Neural cell (in vitro differentiated cells): ENCODE measurements around the gene DNAH7. TPM values are rescaled to one million over a fixed set of nuclear protein-coding genes. Genes with fewer than 3 reads are reported as not detected.

Experiments used
- H2AFZ ChIP-seq: fragments of 200-600, 300-800 bp; sonication (generic), shearing (Covaris generic); 2 replicates; pipeline ENCODE4 v1.6.0; 2014; ENCODE audit warnings: low read depth, mild to moderate bottlenecking, antibody characterized with exemption, low read length, moderate library complexity
- H3F3A ChIP-seq: fragments of 200-600 bp; shearing (Covaris generic); 2 replicates; pipeline ENCODE4 v1.6.1; 2016; ENCODE audit warnings: mild to moderate bottlenecking, moderate library complexity, mixed read lengths, antibody characterized with exemption, low read length; ENCODE audit not compliant: insufficient read depth, poor library complexity, severe bottlenecking
- H3K27ac ChIP-seq: fragments of 200-600, 300-800 bp; sonication (generic), shearing (Covaris generic); 2 replicates; pipeline ENCODE4 v1.5.1; 2014; ENCODE audit warnings: mild to moderate bottlenecking, low read length, moderate library complexity
- H3K27me3 ChIP-seq: fragments of 300-800, 200-600 bp; sonication (generic), shearing (Covaris generic); 2 replicates; pipeline ENCODE4 v1.6.0; 2014; ENCODE audit warnings: mild to moderate bottlenecking, low read depth, low read length, moderate library complexity; ENCODE audit not compliant: insufficient read depth
- H3K36me3 ChIP-seq: fragments of 300-800, 200-600 bp; sonication (generic), shearing (Covaris generic); 2 replicates; pipeline ENCODE4 v1.5.1; 2014; ENCODE audit warnings: mild to moderate bottlenecking, antibody characterized with exemption, low read length, moderate library complexity; ENCODE audit not compliant: insufficient read depth
- H3K4me2 ChIP-seq: fragments of 300-800, 200-600 bp; sonication (generic), shearing (Covaris generic); 2 replicates; pipeline ENCODE4 v1.6.0; 2014; ENCODE audit warnings: mild to moderate bottlenecking, low read length
- H3K4me3 ChIP-seq: fragments of 300-800, 200-600 bp; sonication (generic), shearing (Covaris generic); 2 replicates; pipeline ENCODE4 v1.5.1; 2014; ENCODE audit warnings: mild to moderate bottlenecking, low read length, moderate library complexity
- H3K79me2 ChIP-seq: fragments of 200-600 bp; shearing (Covaris generic); replicated peaks from 2 replicates; pipeline ENCODE4 v1.6.0; 2014; ENCODE audit warnings: mild to moderate bottlenecking, low read length, moderate library complexity; ENCODE audit not compliant: insufficient read depth
- H3K9ac ChIP-seq: fragments of 300-800, 200-600 bp; sonication (generic), shearing (Covaris generic); 2 replicates; pipeline ENCODE4 v1.6.1; 2016; ENCODE audit warnings: mild to moderate bottlenecking, low read length, mixed read lengths
- H3K9me2 ChIP-seq: fragments of 200-600 bp; shearing (Covaris generic); 2 replicates; pipeline ENCODE4 v1.6.1; 2016; ENCODE audit warnings: mild to moderate bottlenecking, low read length, mixed read lengths; ENCODE audit not compliant: insufficient read depth
- H3K9me3 ChIP-seq: fragments of 200-600, 300-800 bp; sonication (generic), shearing (Covaris generic); 2 replicates; pipeline ENCODE4 v1.6.1; 2016; ENCODE audit warnings: mild to moderate bottlenecking, mixed run types, low read length, moderate library complexity, mixed read lengths
- H4K20me1 ChIP-seq: fragments of 200-600 bp; shearing (Covaris generic); 2 replicates; pipeline ENCODE4 v1.6.1; 2016; ENCODE audit warnings: mild to moderate bottlenecking, mixed run types; ENCODE audit not compliant: insufficient read depth
- CTCF ChIP-seq: fragments of 450-650 bp; IDR thresholded peaks from 2 replicates; pipeline ENCODE4 v1.5.1; 2014; ENCODE audit warnings: antibody characterized with exemption, mild to moderate bottlenecking, moderate library complexity; ENCODE audit not compliant: poor library complexity, severe bottlenecking
- EP300 ChIP-seq: fragments of 450-650 bp; conservative IDR thresholded peaks from 2 replicates; pipeline ENCODE4 v1.6.1; 2014; ENCODE audit warnings: antibody characterized with exemption, mild to moderate bottlenecking, moderate library complexity; ENCODE audit not compliant: poor library complexity, severe bottlenecking
- EZH2 ChIP-seq: fragments of 200-600, 300-800 bp; shearing (Covaris generic), sonication (generic); IDR thresholded peaks from 2 replicates; pipeline ENCODE4 v1.6.1; 2014; ENCODE audit warnings: antibody characterized with exemption, low read length, borderline replicate concordance, mild to moderate bottlenecking; ENCODE audit not compliant: insufficient read depth, poor library complexity, severe bottlenecking
- MXI1 ChIP-seq: fragments of 450-650 bp; conservative IDR thresholded peaks from 2 replicates; pipeline ENCODE4 v1.6.1; 2014; ENCODE audit warnings: antibody characterized with exemption, mild to moderate bottlenecking; ENCODE audit not compliant: poor library complexity, severe bottlenecking
- POLR2AphosphoS5 ChIP-seq: IDR thresholded peaks from 2 replicates; pipeline ENCODE4 v1.6.1; 2012
- RAD21 ChIP-seq: fragments of 450-650 bp; conservative IDR thresholded peaks from 2 replicates; pipeline ENCODE4 v1.6.1; 2014; ENCODE audit warnings: antibody characterized with exemption, mild to moderate bottlenecking, moderate library complexity
- SMC3 ChIP-seq: fragments of 450-650 bp; conservative IDR thresholded peaks from 2 replicates; pipeline ENCODE4 v1.6.1; 2014; ENCODE audit warnings: antibody characterized with exemption, mild to moderate bottlenecking, moderate library complexity; ENCODE audit not compliant: poor library complexity
- TAF1 ChIP-seq: IDR thresholded peaks from 2 replicates; pipeline ENCODE4 v1.6.1; 2012; ENCODE audit warnings: low read depth
- polyA plus RNA-seq: library from polyadenylated mRNA; depleted of rRNA; stranded (reverse); fragments of >200 nt; gene quantifications from 2 replicates; pipeline ENCODE4 v1.2.3, GENCODE V29; 2014
- TF ChIP-seq, protein P1 (sequence below): IDR thresholded peaks from 2 replicates; pipeline ENCODE4 v1.6.1; 2012; ENCODE audit warnings: borderline replicate concordance

The DNAH7 gene
- polyA plus RNA-seq, 1 donor from 2014 or later = 0.67 TPM

GRCh38 chr2:195727106-195727505, 341.5 kb downstream of the DNAH7 start:
- no peak overlapping the region for H3K27ac ChIP-seq
- H3K9me2 ChIP-seq = no peaks in the 10 kb centered on the region
- no peaks in the 10 kb centered on the region for H3F3A ChIP-seq
- H2AFZ ChIP-seq = no peak overlapping the region
- H3K4me3 ChIP-seq = no peak overlapping the region
- H3K79me2 ChIP-seq = no peaks in the 10 kb centered on the region
- no peaks in the 10 kb centered on the region for H3K27me3 ChIP-seq
- TF ChIP-seq TAF1 = no peak
- no peak for TF ChIP-seq EZH2
- TF ChIP-seq, protein P1, sequence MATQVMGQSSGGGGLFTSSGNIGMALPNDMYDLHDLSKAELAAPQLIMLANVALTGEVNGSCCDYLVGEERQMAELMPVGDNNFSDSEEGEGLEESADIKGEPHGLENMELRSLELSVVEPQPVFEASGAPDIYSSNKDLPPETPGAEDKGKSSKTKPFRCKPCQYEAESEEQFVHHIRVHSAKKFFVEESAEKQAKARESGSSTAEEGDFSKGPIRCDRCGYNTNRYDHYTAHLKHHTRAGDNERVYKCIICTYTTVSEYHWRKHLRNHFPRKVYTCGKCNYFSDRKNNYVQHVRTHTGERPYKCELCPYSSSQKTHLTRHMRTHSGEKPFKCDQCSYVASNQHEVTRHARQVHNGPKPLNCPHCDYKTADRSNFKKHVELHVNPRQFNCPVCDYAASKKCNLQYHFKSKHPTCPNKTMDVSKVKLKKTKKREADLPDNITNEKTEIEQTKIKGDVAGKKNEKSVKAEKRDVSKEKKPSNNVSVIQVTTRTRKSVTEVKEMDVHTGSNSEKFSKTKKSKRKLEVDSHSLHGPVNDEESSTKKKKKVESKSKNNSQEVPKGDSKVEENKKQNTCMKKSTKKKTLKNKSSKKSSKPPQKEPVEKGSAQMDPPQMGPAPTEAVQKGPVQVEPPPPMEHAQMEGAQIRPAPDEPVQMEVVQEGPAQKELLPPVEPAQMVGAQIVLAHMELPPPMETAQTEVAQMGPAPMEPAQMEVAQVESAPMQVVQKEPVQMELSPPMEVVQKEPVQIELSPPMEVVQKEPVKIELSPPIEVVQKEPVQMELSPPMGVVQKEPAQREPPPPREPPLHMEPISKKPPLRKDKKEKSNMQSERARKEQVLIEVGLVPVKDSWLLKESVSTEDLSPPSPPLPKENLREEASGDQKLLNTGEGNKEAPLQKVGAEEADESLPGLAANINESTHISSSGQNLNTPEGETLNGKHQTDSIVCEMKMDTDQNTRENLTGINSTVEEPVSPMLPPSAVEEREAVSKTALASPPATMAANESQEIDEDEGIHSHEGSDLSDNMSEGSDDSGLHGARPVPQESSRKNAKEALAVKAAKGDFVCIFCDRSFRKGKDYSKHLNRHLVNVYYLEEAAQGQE = no peak
- TF ChIP-seq MXI1 = no peak
- TF ChIP-seq EP300 = no peak
- no peak for TF ChIP-seq POLR2AphosphoS5
- no peak for TF ChIP-seq CTCF
- no peaks in the 10 kb centered on the region for H3K36me3 ChIP-seq
- no peaks in the 10 kb centered on the region for H4K20me1 ChIP-seq
- no peak overlapping the region for H3K4me2 ChIP-seq
- no peak overlapping the region for H3K9ac ChIP-seq
- H3K9me3 ChIP-seq = no peaks in the 10 kb centered on the region

GRCh38 chr2:195722075-195722474, 346.6 kb downstream of the DNAH7 start:
- Histone ChIP-seq H3F3A (no peaks in the 10 kb centered on the region), H3K4me2 (no peak overlapping the region), H3K4me3 (no peak overlapping the region), H3K9me3 (no peaks in the 10 kb centered on the region), H4K20me1 (no peaks in the 10 kb centered on the region), H3K27ac (no peak overlapping the region), H2AFZ (no peak overlapping the region), H3K9ac (no peak overlapping the region), H3K79me2 (no peaks in the 10 kb centered on the region), H3K27me3 (no peaks in the 10 kb centered on the region), H3K9me2 (no peaks in the 10 kb centered on the region), H3K36me3 (no peaks in the 10 kb centered on the region)
- no peak for TF ChIP-seq TAF1
- TF ChIP-seq EZH2 = no peak

- H3K4me2 ChIP-seq = no peak overlapping the region
- H3F3A ChIP-seq = no peaks in the 10 kb centered on the region
- no peak overlapping the region for H2AFZ ChIP-seq
- no peaks in the 10 kb centered on the region for H3K9me2 ChIP-seq
- no peak overlapping the region for H3K9ac ChIP-seq
- no peaks in the 10 kb centered on the region for H4K20me1 ChIP-seq
- H3K36me3 ChIP-seq = peaks cover 4% of the 10 kb centered on the region
- H3K27me3 ChIP-seq = no peaks in the 10 kb centered on the region
- no peak overlapping the region for H3K4me3 ChIP-seq
- TF ChIP-seq TAF1 (no peak), EP300 (no peak), MXI1 (no peak), SMC3 (no peak), EZH2 (no peak), POLR2AphosphoS5 (no peak), RAD21 (no peak), CTCF (no peak)
- TF ChIP-seq, protein P1 = no peak
- H3K27ac ChIP-seq = no peak overlapping the region
- H3K79me2 ChIP-seq = no peaks in the 10 kb centered on the region
- no peaks in the 10 kb centered on the region for H3K9me3 ChIP-seq
Measured at GRCh38 chr2:195721042-195721441, 347.6 kb downstream of the DNAH7 start.
